H1 (cell line): ENCODE results near the gene SNTG2.
"Not testable (repeated sequence)": the region's sequence is repeated elsewhere in the genome, so short reads cannot be mapped to it uniquely, and the experiment has no call there.

Source experiments
- ATF2 ChIP-seq: IDR thresholded peaks from 2 replicates; pipeline ENCODE4 v1.6.1; 2012; ENCODE audit warnings: low read length, inconsistent platforms
- CTCF ChIP-seq, 3 experiments: IDR thresholded peaks; 1 replicate in 2 of 3; 2 replicates in 1 of 3; pipeline versions ENCODE4 v1.5.1 to v1.6.1; 2011; ENCODE audit warnings: low read length in 3 of 3, mild to moderate bottlenecking in 3 of 3, inconsistent platforms in 2 of 3, low read depth in 1 of 3, moderate library complexity in 1 of 3; ENCODE audit not compliant: insufficient read depth in 1 of 3; ENCODE audit errors: control extremely low read depth in 1 of 3
- EZH2 ChIP-seq: fragments of 200-600 bp; sonication (generic); IDR thresholded peaks from 2 replicates; pipeline ENCODE4 v1.7.1; 2012; ENCODE audit warnings: low read depth, mild to moderate bottlenecking, moderate library complexity, low read length, inconsistent platforms; ENCODE audit not compliant: severe bottlenecking
- GTF2F1 ChIP-seq: IDR thresholded peaks from 2 replicates; pipeline ENCODE4 v1.6.1; 2012; ENCODE audit warnings: low read depth, low read length, improper control_type of control experiment, borderline replicate concordance
- POLR2A ChIP-seq, 2 experiments: IDR thresholded peaks; 1 replicate in 1 of 2; 2 replicates in 1 of 2; pipeline ENCODE4 v1.6.1; 2011; ENCODE audit warnings: low read depth in 2 of 2, low read length in 2 of 2, mild to moderate bottlenecking in 2 of 2; ENCODE audit errors: control extremely low read depth in 1 of 2
- POU5F1 ChIP-seq: IDR thresholded peaks from 2 replicates; pipeline ENCODE4 v1.6.1; 2011; ENCODE audit warnings: low read depth, mild to moderate bottlenecking, low read length, moderate library complexity
- SIN3A ChIP-seq, 2 experiments: IDR thresholded peaks in 1 of 2; conservative IDR thresholded peaks in 1 of 2; 2 replicates each; pipeline ENCODE4 v1.6.1; 2011 to 2012; ENCODE audit warnings: low read length in 2 of 2, improper control_type of control experiment in 1 of 2, low read depth in 1 of 2, mild to moderate bottlenecking in 1 of 2

GRCh38 chr2:1093668-1094067, 143.0 kb downstream of the SNTG2 start:
- not testable (repeated sequence) for TF ChIP-seq CTCF (IDR thresholded peaks at IDR 0.05; ENCODE audit: control extremely low read depth in 1 of 3, insufficient read depth in 1 of 3, low read depth in 1 of 3, low read length in 3 of 3); POLR2A (IDR thresholded peaks at IDR 0.05; ENCODE audit: control extremely low read depth in 1 of 2, low read depth in 2 of 2, low read length in 2 of 2); POU5F1; GTF2F1; EZH2; SIN3A (conservative IDR thresholded peaks at IDR 0.05 in 1 of 2, IDR thresholded peaks at IDR 0.05 in 1 of 2; ENCODE audit: low read depth in 1 of 2, low read length in 2 of 2); ATF2
